LoVo (cell line): Measurements from ENCODE around the gene GSTCD.
"Not testable (repeated sequence)": the region's sequence is repeated elsewhere in the genome, so short reads cannot be mapped to it uniquely, and the experiment has no call there.

Experiments
- DNase-seq: peaks from one replicate; pipeline ENCODE4 v3.0.0-alpha.2; 2016; ENCODE audit warnings: low spot score

Gene GSTCD

GRCh38 chr4:105708181-105709080, at the start of gene GSTCD, which contains the start of gene INTS12:
Gene GSTCD, plus strand, starts transcription at chr4:105708784. Its CDS starts 8,830 bp downstream, at chr4:105717614.
Gene INTS12, minus strand, starts transcription at chr4:105708689. Its CDS starts 8,684 bp downstream, at chr4:105700005.
- peak; percentile 90 for DNase-seq

GRCh38 chr4:105659190-105659589, 49.4 kb upstream of the GSTCD start:
- no peak for DNase-seq

GRCh38 chr4:105661028-105661427, 47.6 kb upstream of the GSTCD start:
- DNase-seq = no peak

- DNase-seq = no peak
Observed at GRCh38 chr4:105662935-105663675, 45.5 kb upstream of the GSTCD start.

- peak; percentile 22 for DNase-seq
Observed at GRCh38 chr4:105666693-105667092, 41.9 kb upstream of the GSTCD start.

- DNase-seq = no peak
Observed at GRCh38 chr4:105670684-105671083, 37.9 kb upstream of the GSTCD start.

GRCh38 chr4:105671301-105671700, 37.3 kb upstream of the GSTCD start:
- DNase-seq = no peak

GRCh38 chr4:105674011-105674410, 34.6 kb upstream of the GSTCD start:
- DNase-seq = peak; percentile 7

- DNase-seq = no peak
Observed at GRCh38 chr4:105677709-105678108, 30.9 kb upstream of the GSTCD start.

GRCh38 chr4:105679186-105679585, 29.4 kb upstream of the GSTCD start:
- DNase-seq = no peak

- DNase-seq = no peak
Observed at GRCh38 chr4:105683038-105683437, 25.5 kb upstream of the GSTCD start.

GRCh38 chr4:105686571-105686970, 22.0 kb upstream of the GSTCD start:
- DNase-seq = no peak

GRCh38 chr4:105694812-105695211, 13.8 kb upstream of the GSTCD start:
- not testable (repeated sequence) for DNase-seq

GRCh38 chr4:105695832-105696231, 12.8 kb upstream of the GSTCD start:
- not testable (repeated sequence) for DNase-seq

GRCh38 chr4:105698607-105699006, 10.0 kb upstream of the GSTCD start:
- no peak for DNase-seq

- DNase-seq = no peak
Observed at GRCh38 chr4:105707782-105708180, 803 bp upstream of the GSTCD start.

GRCh38 chr4:105709081-105709450, 482 bp downstream of the GSTCD start:
- DNase-seq = peak; percentile 27

- DNase-seq = no peak
Observed at GRCh38 chr4:105710012-105710600, 1.5 kb downstream of the GSTCD start.

- DNase-seq = no peak
Observed at GRCh38 chr4:105710678-105711077, 2.1 kb downstream of the GSTCD start.

GRCh38 chr4:105712766-105713165, 4.2 kb downstream of the GSTCD start:
- no peak for DNase-seq

GRCh38 chr4:105714071-105714521, 5.5 kb downstream of the GSTCD start:
- no peak for DNase-seq

GRCh38 chr4:105714932-105715331, 6.3 kb downstream of the GSTCD start:
- DNase-seq = no peak
